OCI-LY7 (cell line): ENCODE results near the gene PSAPL1. TPM values are rescaled to one million over a fixed set of nuclear protein-coding genes. Genes with fewer than 3 reads are reported as not detected.

Experiments used
- BruUV-seq: library from RNA; stranded (reverse); fragments of 400-500 nt; replicated peaks from 2 replicates; lab custom pipeline; 2021; lab: Mats Ljungman, UMichigan
- CTCF ChIA-PET: fragments of 300-600 bp; sonication (Branson Sonifier 250); formaldehyde crosslinking; loops from one replicate; lab custom pipeline; 2022; ENCODE audit warnings: antibody characterized with exemption; ENCODE audit not compliant: unreplicated experiment; lab: Charles Lee
- POLR2A ChIA-PET: fragments of 300-600 bp; sonication (Branson Sonifier 250); formaldehyde crosslinking; loops from one replicate; lab custom pipeline; 2022; ENCODE audit warnings: antibody characterized with exemption; lab: Charles Lee
- DNase-seq: peaks from one replicate; pipeline ENCODE4 v3.0.0-alpha.2; 2015; ENCODE audit warnings: low spot score
- H2AFZ ChIP-seq: fragments of 200-600 bp; sonication (generic), shearing (Covaris generic); 2 replicates; pipeline ENCODE4 v1.6.1; 2014; ENCODE audit warnings: mild to moderate bottlenecking, antibody characterized with exemption, low read length, moderate library complexity
- H3K27ac ChIP-seq: fragments of 200-600 bp; sonication (generic); 2 replicates; pipeline ENCODE4 v1.5.1; 2014; ENCODE audit warnings: mixed run types, low read depth, mild to moderate bottlenecking, moderate library complexity, low read length, inconsistent platforms; ENCODE audit not compliant: poor library complexity, severe bottlenecking
- H3K36me3 ChIP-seq: fragments of 200-600 bp; sonication (generic); 2 replicates; pipeline ENCODE4 v1.6.1; 2014; ENCODE audit warnings: mild to moderate bottlenecking, antibody characterized with exemption, low read length, moderate library complexity, mixed read lengths; ENCODE audit not compliant: insufficient read depth
- H3K4me1 ChIP-seq: fragments of 200-600 bp; sonication (generic); 2 replicates; pipeline ENCODE4 v1.5.1; 2014; ENCODE audit warnings: mild to moderate bottlenecking, low read length; ENCODE audit not compliant: insufficient read depth, poor library complexity, severe bottlenecking
- H3K4me2 ChIP-seq: fragments of 200-600 bp; sonication (generic); 2 replicates; pipeline ENCODE4 v1.6.1; 2014; ENCODE audit warnings: mild to moderate bottlenecking, low read length
- H3K4me3 ChIP-seq: fragments of 200-600 bp; sonication (generic); 2 replicates; pipeline ENCODE4 v1.5.1; 2014; ENCODE audit warnings: mild to moderate bottlenecking, low read depth, low read length; ENCODE audit not compliant: poor library complexity, severe bottlenecking
- H3K79me2 ChIP-seq: fragments of 200-600 bp; sonication (generic); 2 replicates; pipeline ENCODE4 v1.6.1; 2016; ENCODE audit warnings: low read depth, mild to moderate bottlenecking, low read length, moderate library complexity, mixed read lengths; ENCODE audit not compliant: insufficient read depth
- H3K9me2 ChIP-seq: fragments of 200-600 bp; sonication (generic); 2 replicates; pipeline ENCODE4 v1.6.1; 2016; ENCODE audit warnings: mild to moderate bottlenecking, low read length, mixed read lengths; ENCODE audit not compliant: insufficient read depth
- H3K9me3 ChIP-seq: fragments of 200-600 bp; sonication (generic); 2 replicates; pipeline ENCODE4 v1.6.1; 2014; ENCODE audit warnings: mild to moderate bottlenecking, mixed run types, low read length, mixed read lengths
- H4K20me1 ChIP-seq: fragments of 200-600 bp; sonication (generic); 2 replicates; pipeline ENCODE4 v1.6.1; 2014; ENCODE audit warnings: mild to moderate bottlenecking, antibody characterized with exemption, low read length, moderate library complexity, mixed read lengths; ENCODE audit not compliant: insufficient read depth
- EZH2phosphoT487 ChIP-seq: fragments of 200-600 bp; sonication (generic); IDR thresholded peaks from 2 replicates; pipeline ENCODE4 v1.6.1; 2018; ENCODE audit warnings: low read depth, borderline replicate concordance, mild to moderate bottlenecking, mixed run types, antibody characterized with exemption, low read length, moderate library complexity, mixed read lengths
- intact Hi-C: fragments of 100-400 bp; cut with micrococcal nuclease; formaldehyde crosslinking; loops from one replicate; pipeline ENCODE4 v1.10.0; 2022; ENCODE audit not compliant: unreplicated experiment
- total RNA-seq, 2 experiments: library from RNA; depleted of rRNA in 1 of 2; stranded (reverse); fragments of >200 nt in 1 of 2; shearing (Covaris generic) in 1 of 2; gene quantifications; 2 replicates each; pipeline ENCODE4 v1.2.3, GENCODE V29; 2014 to 2022
- TF ChIP-seq, protein P1 (sequence below): fragments of 200-600 bp; sonication (generic); conservative IDR thresholded peaks from 2 replicates; pipeline ENCODE4 v1.5.1; 2014; ENCODE audit warnings: mild to moderate bottlenecking, antibody characterized with exemption, low read length, moderate library complexity, mixed read lengths

PSAPL1 gene
- total RNA-seq, 2 experiments from 2014 or later: not detected

DNA sequence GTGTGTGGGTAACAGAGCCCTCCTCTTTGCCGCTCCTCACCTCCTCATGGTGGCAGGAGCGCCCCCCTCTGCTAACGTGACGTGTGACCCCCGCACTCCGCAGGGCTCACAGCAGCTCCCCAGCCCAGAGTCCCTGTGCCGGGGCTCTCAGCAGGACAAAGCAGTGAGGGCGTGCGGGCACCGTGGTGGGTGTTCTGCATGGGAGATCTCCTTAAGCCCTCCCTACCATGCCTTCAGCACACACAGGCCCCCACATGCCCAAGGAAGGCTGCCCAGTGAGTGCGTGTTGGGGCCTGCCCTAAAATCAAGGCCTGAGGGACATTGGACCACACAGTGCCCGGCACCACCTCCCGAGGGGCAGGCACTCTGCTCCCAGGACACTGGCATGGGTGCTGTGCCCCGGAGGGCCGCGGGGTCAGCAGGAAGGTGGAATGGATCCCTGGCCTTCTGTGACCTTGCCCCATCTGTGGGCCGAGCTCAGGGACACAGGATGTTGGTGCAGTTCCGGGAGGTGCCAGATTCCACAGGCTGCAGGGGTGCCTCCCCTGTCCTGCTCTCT lies 10.1 kb downstream of the PSAPL1 start:
- Histone ChIP-seq H3K4me2 (no peak overlapping the region), H3K9me3 (no peaks in the 10 kb centered on the region), H3K36me3 (no peaks in the 10 kb centered on the region), H2AFZ (no peak overlapping the region), H3K4me1 (no peaks in the 10 kb centered on the region), H4K20me1 (no peaks in the 10 kb centered on the region), H3K4me3 (no peak overlapping the region), H3K79me2 (no peaks in the 10 kb centered on the region), H3K9me2 (no peaks in the 10 kb centered on the region), H3K27ac (no peak overlapping the region)
- BruUV-seq: no TSS peak
- ChIA-PET CTCF (no interaction called here), POLR2A (no interaction called here)
- TF ChIP-seq, protein P1, sequence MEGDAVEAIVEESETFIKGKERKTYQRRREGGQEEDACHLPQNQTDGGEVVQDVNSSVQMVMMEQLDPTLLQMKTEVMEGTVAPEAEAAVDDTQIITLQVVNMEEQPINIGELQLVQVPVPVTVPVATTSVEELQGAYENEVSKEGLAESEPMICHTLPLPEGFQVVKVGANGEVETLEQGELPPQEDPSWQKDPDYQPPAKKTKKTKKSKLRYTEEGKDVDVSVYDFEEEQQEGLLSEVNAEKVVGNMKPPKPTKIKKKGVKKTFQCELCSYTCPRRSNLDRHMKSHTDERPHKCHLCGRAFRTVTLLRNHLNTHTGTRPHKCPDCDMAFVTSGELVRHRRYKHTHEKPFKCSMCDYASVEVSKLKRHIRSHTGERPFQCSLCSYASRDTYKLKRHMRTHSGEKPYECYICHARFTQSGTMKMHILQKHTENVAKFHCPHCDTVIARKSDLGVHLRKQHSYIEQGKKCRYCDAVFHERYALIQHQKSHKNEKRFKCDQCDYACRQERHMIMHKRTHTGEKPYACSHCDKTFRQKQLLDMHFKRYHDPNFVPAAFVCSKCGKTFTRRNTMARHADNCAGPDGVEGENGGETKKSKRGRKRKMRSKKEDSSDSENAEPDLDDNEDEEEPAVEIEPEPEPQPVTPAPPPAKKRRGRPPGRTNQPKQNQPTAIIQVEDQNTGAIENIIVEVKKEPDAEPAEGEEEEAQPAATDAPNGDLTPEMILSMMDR: no peak
- no peak for TF ChIP-seq EZH2phosphoT487
- no peak for DNase-seq
- intact Hi-C loops: no loop called here

DNA sequence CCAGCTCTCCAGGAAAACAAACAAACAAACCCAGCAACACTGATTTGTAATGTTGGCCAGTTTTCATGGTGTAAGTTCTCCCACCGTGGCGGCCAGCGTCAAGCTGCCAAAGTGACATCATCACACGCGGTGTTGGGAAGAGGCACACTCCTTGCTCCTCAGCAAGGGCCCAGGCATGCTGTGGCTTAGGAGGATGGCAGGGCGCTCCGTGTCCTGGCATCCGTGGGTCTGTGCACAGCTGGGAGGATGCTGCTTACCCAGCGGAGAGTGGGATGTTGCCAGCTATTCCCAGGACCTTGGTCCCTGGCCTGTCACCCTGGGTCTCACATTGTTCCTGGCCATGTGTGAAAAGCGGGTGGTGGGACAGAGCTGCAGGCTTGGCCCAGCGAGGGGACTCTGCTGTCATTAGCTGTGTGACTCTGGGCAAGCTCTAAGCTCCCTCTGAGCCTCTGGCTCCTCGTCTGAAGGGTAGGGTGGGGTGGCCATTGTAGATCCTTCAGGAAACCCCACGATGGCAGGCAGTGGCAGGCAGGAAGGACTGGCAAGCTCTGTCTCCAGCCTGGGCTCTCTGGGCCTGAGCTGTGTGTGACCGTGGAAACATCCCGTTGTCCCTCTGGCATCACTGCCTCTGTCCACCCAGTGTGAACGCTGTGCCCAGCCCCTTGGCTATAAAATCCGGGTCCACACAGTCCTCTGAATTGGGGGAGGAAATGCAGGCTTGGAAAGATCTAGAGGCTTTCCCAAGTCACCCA lies 10.8 kb downstream of the PSAPL1 start:
- no peak overlapping the region for H3K4me2 ChIP-seq
- no peaks in the 10 kb centered on the region for H3K79me2 ChIP-seq
- no peak overlapping the region for H3K27ac ChIP-seq
- H2AFZ ChIP-seq: no peak overlapping the region
- no TSS peak for BruUV-seq
- H3K9me3 ChIP-seq: no peaks in the 10 kb centered on the region
- H3K9me2 ChIP-seq: no peaks in the 10 kb centered on the region
- no peaks in the 10 kb centered on the region for H4K20me1 ChIP-seq
- intact Hi-C loops: no loop called here
- H3K36me3 ChIP-seq: no peaks in the 10 kb centered on the region
- H3K4me1 ChIP-seq: no peaks in the 10 kb centered on the region
- TF ChIP-seq EZH2phosphoT487: no peak
- TF ChIP-seq, protein P1: no peak
- CTCF ChIA-PET: no interaction called here
- no peak overlapping the region for H3K4me3 ChIP-seq
- POLR2A ChIA-PET: no interaction called here
- no peak for DNase-seq

DNA sequence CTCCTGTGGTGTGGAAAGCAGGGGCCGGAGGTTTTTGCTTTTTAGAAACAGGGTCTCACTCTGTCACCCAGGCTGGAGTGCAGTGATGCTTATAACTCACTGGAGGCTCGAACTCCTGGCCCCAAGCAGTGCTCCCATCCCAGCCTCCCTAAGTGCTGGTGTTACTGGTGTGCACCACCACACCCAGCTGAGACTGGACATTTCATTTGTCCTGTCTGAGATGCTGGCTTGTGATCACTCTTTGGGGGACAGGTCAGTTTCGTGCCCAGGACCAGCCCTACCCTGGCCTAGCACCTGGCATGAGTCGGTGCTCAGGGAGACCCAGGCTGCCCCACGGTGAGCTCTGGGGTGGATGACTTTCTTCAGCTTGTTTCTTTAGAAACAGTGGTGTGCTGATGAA lies 11.3 kb downstream of the PSAPL1 start:
- no peak overlapping the region for H3K4me2 ChIP-seq
- H3K36me3 ChIP-seq: no peaks in the 10 kb centered on the region
- CTCF ChIA-PET: no interaction called here
- H3K4me1 ChIP-seq: no peaks in the 10 kb centered on the region
- no peak overlapping the region for H2AFZ ChIP-seq
- no peaks in the 10 kb centered on the region for H3K9me3 ChIP-seq
- POLR2A ChIA-PET: no interaction called here
- no peak overlapping the region for H3K4me3 ChIP-seq
- no peak overlapping the region for H3K27ac ChIP-seq
- no peaks in the 10 kb centered on the region for H3K9me2 ChIP-seq
- H3K79me2 ChIP-seq: no peaks in the 10 kb centered on the region
- no TSS peak for BruUV-seq
- H4K20me1 ChIP-seq: no peaks in the 10 kb centered on the region
- DNase-seq: no peak
- intact Hi-C loops: no loop called here
- TF ChIP-seq EZH2phosphoT487: no peak
- TF ChIP-seq, protein P1: no peak
